Cardiac muscle cell (in vitro differentiated cells and primary cell): Measurements from ENCODE around the gene ZNF638. TPM values are rescaled to one million over a fixed set of nuclear protein-coding genes. Genes with fewer than 3 reads are reported as not detected.

Source experiments
- DNase-seq, 2 donors: peaks; one replicate each; pipeline versions ENCODE4 v3.0.0 to v3.0.0-alpha.2; 2010 to 2017; ENCODE audit warnings: low read depth in 1 of 2, low spot score in 1 of 2
- H3K27ac ChIP-seq: fragments of 200-600 bp; sonication (generic); 2 replicates; pipeline ENCODE4 v1.5.1; 2016
- H3K27me3 ChIP-seq: fragments of 200-600 bp; sonication (generic); 2 replicates; pipeline ENCODE4 v1.6.0; 2016; ENCODE audit warnings: control low read depth
- H3K36me3 ChIP-seq: fragments of 200-600 bp; sonication (generic); 2 replicates; pipeline ENCODE4 v1.5.1; 2016; ENCODE audit warnings: control low read depth
- H3K4me1 ChIP-seq: fragments of 200-600 bp; sonication (generic); 2 replicates; pipeline ENCODE4 v1.8.1; 2017; ENCODE audit warnings: low read depth, mild to moderate bottlenecking, mixed run types
- H3K4me3 ChIP-seq: fragments of 200-600 bp; sonication (generic); 2 replicates; pipeline ENCODE4 v1.5.1; 2016; ENCODE audit warnings: mild to moderate bottlenecking
- H3K9me3 ChIP-seq: fragments of 200-600 bp; sonication (generic); 2 replicates; pipeline ENCODE4 v1.5.1; 2017; ENCODE audit warnings: low read depth, mild to moderate bottlenecking, control low read depth
- CTCF ChIP-seq: IDR thresholded peaks from 2 replicates; pipeline ENCODE4 v1.5.1; 2012; ENCODE audit warnings: low read depth, mild to moderate bottlenecking, low read length
- polyA plus RNA-seq: library from polyadenylated mRNA; unstranded; fragments of >200 nt; fragmentation: Nextera tagmentation; extraction: Ambion mirVana; gene quantifications from 2 replicates; pipeline ENCODE4 v1.2.1, GENCODE V29; 2016
- total RNA-seq: library from RNA; depleted of rRNA; stranded (reverse); fragments of >200 nt; gene quantifications from 2 replicates; pipeline ENCODE4 v1.2.3, GENCODE V29; 2016

The ZNF638 gene
- total and polyA plus RNA-seq, 2 experiments from 2014 or later: 70.5 to 223 TPM

GRCh38 chr2:71333619-71334018 is 2.0 kb downstream of the ZNF638 start:
- H3K4me1 ChIP-seq: peaks cover 12% of the 10 kb centered on the region
- no peaks in the 10 kb centered on the region for H3K27me3 ChIP-seq
- H3K27ac ChIP-seq: no peak overlapping the region
- TF ChIP-seq CTCF: no peak
- no peaks in the 10 kb centered on the region for H3K36me3 ChIP-seq
- H3K9me3 ChIP-seq: no peaks in the 10 kb centered on the region
- H3K4me3 ChIP-seq: peak overlapping the region; percentile 80
- DNase-seq: no peak

GRCh38 chr2:71336384-71336783 is 4.8 kb downstream of the ZNF638 start:
- TF ChIP-seq CTCF: no peak
- H3K27ac ChIP-seq: no peak overlapping the region
- DNase-seq: no peak

GRCh38 chr2:71336802-71337201 is 5.2 kb downstream of the ZNF638 start:
- no peak overlapping the region for H3K4me3 ChIP-seq
- peak in 1 of 2 donors; percentile 20 for DNase-seq
- no peaks in the 10 kb centered on the region for H3K36me3 ChIP-seq
- H3K4me1 ChIP-seq: peaks cover 23% of the 10 kb centered on the region
- no peak overlapping the region for H3K27ac ChIP-seq
- no peak for TF ChIP-seq CTCF
- H3K27me3 ChIP-seq: no peaks in the 10 kb centered on the region
- H3K9me3 ChIP-seq: no peaks in the 10 kb centered on the region

More at GRCh38 chr2:71336384-71336783, 4.8 kb downstream of the ZNF638 start:
- Histone ChIP-seq H3K4me1 (peaks cover 23% of the 10 kb centered on the region), H3K4me3 (no peak overlapping the region), H3K9me3 (no peaks in the 10 kb centered on the region), H3K36me3 (no peaks in the 10 kb centered on the region), H3K27me3 (no peaks in the 10 kb centered on the region)

- Histone ChIP-seq H3K4me1 (peaks cover 23% of the 10 kb centered on the region), H3K9me3 (no peaks in the 10 kb centered on the region), H3K4me3 (no peak overlapping the region), H3K27ac (no peak overlapping the region), H3K27me3 (no peaks in the 10 kb centered on the region), H3K36me3 (no peaks in the 10 kb centered on the region)
- no peak for DNase-seq
- TF ChIP-seq CTCF: no peak
Observed at GRCh38 chr2:71337776-71338175, 6.2 kb downstream of the ZNF638 start.

GRCh38 chr2:71339685-71340084 is 8.1 kb downstream of the ZNF638 start:
- no peak overlapping the region for H3K4me3 ChIP-seq
- no peaks in the 10 kb centered on the region for H3K36me3 ChIP-seq
- no peaks in the 10 kb centered on the region for H3K9me3 ChIP-seq
- H3K27ac ChIP-seq: no peak overlapping the region
- no peak for TF ChIP-seq CTCF
- no peak for DNase-seq
- H3K27me3 ChIP-seq: no peaks in the 10 kb centered on the region
- H3K4me1 ChIP-seq: peaks cover 11% of the 10 kb centered on the region

GRCh38 chr2:71340176-71340575 is 8.6 kb downstream of the ZNF638 start:
- H3K27me3 ChIP-seq: no peaks in the 10 kb centered on the region
- H3K4me3 ChIP-seq: no peak overlapping the region
- no peaks in the 10 kb centered on the region for H3K36me3 ChIP-seq
- H3K27ac ChIP-seq: no peak overlapping the region
- H3K9me3 ChIP-seq: no peaks in the 10 kb centered on the region
- H3K4me1 ChIP-seq: peaks cover 11% of the 10 kb centered on the region
- TF ChIP-seq CTCF: no peak
- no peak for DNase-seq
